Fibroblast of lung (primary cell): ENCODE measurements around the gene PLA2G5.

Experiments used
- CTCF ChIP-seq, 2 donors: IDR thresholded peaks in 1 of 2; conservative IDR thresholded peaks in 1 of 2; 1 replicate in 1 of 2; 2 replicates in 1 of 2; pipeline ENCODE4 v1.5.1; 2011 to 2012; ENCODE audit warnings: low read length in 2 of 2, control low read depth in 1 of 2, inconsistent platforms in 1 of 2, low read depth in 1 of 2, mild to moderate bottlenecking in 1 of 2
- EZH2 ChIP-seq: IDR thresholded peaks from 2 replicates; pipeline ENCODE4 v1.5.1; 2012; ENCODE audit warnings: low read length, control low read depth, mild to moderate bottlenecking; ENCODE audit errors: missing control alignments

GRCh38 chr1:20141466-20141865 is 71.5 kb downstream of the PLA2G5 start:
- TF ChIP-seq CTCF (conservative IDR thresholded peaks at IDR 0.05 in 1 of 2, IDR thresholded peaks at IDR 0.05 in 1 of 2; ENCODE audit: low read depth in 1 of 2, low read length in 2 of 2): no peak
- TF ChIP-seq EZH2: no peak
